Measurements from ENCODE around the gene MRPL44.
"Not testable (repeated sequence)": the region's sequence is repeated elsewhere in the genome, so short reads cannot be mapped to it uniquely, and the experiment has no call there.

Gene MRPL44

GRCh38 chr2:223972656-223973102, 15.4 kb downstream of the MRPL44 start:
- DNase-seq = no peak

- DNase-seq = no peak
Observed at GRCh38 chr2:223973606-223974005, 16.3 kb downstream of the MRPL44 start.

- no peak for DNase-seq
Observed at GRCh38 chr2:223976635-223977226, 19.5 kb downstream of the MRPL44 start.

GRCh38 chr2:223978451-223978850, 21.2 kb downstream of the MRPL44 start:
- no peak for DNase-seq

GRCh38 chr2:223979730-223980396, 22.6 kb downstream of the MRPL44 start:
- DNase-seq = no peak

GRCh38 chr2:223980397-223980735, 23.1 kb downstream of the MRPL44 start:
- DNase-seq = no peak

- DNase-seq = no peak
Observed at GRCh38 chr2:223980803-223981202, 23.5 kb downstream of the MRPL44 start.

DNA sequence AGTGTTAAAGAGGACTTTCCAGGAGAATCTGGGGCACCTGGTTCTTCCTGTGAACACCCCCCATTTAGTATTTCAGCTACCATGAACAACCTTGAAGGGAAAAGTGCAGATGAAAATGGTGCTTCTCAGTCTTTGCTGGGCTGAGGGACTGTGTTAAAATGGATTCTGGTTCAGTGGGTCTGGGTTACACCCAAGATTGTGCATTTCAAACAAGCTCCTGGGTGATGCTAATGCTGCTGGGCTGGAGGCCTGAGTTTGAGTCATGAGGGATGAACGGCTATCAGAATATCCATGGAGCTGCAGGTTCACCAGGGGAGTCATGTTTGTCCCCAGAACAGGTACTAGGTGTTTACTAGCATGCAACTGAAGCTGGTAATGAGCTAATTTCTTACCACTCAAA, 24.0 kb downstream of the MRPL44 start:
- no peak for DNase-seq

DNA sequence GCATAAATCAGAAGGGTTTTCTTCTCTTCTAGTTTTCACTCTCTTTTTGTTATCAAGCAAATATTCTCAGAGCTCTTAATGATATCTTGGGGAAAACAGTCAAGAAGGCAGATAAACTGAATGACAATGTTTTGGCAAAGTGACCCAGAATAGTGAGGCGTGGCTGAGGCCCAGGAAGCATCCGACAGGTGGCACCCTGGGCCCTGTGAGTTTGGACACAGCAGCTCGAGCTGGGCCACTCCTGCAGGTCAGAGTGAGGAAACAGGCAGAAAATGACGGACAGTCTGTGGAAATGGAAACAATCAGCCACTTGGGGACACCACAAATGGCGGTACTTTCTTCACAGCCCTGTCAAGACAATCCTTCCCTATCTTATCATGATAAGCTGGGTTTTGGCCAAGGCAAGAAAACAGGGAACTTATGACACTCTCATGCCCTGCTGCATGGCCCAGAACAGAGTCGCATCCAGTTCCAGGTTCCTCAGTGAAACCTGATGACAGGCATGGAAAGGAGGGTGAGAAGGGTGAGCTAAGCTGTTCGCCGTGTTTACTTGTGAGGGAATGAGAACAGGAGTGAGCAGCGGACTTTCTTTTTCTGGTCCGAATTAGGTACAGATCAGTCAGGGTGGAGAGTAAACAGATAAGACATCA, 32.1 kb downstream of the MRPL44 start:
- DNase-seq = no peak

- DNase-seq = no peak
Observed at GRCh38 chr2:223989856-223990232, 32.6 kb downstream of the MRPL44 start.

GRCh38 chr2:223991611-223992010, 34.3 kb downstream of the MRPL44 start:
- no peak for DNase-seq

- peak; percentile 49 for DNase-seq
Observed at GRCh38 chr2:223993634-223994232, 36.5 kb downstream of the MRPL44 start.

DNA sequence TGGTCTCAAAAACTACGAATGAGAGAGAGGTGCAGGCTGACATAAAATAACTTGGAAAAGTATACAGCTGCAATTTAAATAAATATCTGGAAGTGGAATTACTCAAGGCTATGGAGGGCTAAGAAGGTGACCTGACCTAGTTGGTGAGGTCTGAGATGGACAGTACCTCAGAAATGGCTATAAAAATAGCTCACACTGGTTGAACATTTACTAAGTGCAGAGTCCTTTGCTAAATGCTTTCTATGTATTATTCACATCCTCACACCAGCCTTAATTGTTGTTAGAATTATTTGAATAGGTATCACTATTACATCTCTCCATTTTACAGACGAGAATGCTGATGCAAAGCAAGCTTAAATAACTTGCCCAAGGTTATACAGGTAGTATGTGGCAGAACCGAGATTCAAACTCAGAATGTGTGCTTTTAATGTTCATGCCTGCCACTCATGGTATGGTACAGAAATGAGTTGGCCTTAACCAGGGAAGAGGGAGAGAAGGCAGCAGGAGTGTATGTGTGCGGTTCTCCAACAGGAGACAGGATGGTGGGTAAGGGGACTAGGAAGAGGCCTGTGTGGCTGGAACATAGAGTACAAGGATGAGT, 37.4 kb downstream of the MRPL44 start:
- DNase-seq = no peak

GRCh38 chr2:223995569-223995968, 38.3 kb downstream of the MRPL44 start:
- no peak for DNase-seq

- DNase-seq = no peak
Observed at GRCh38 chr2:223996391-223996790, 39.1 kb downstream of the MRPL44 start.

DNA sequence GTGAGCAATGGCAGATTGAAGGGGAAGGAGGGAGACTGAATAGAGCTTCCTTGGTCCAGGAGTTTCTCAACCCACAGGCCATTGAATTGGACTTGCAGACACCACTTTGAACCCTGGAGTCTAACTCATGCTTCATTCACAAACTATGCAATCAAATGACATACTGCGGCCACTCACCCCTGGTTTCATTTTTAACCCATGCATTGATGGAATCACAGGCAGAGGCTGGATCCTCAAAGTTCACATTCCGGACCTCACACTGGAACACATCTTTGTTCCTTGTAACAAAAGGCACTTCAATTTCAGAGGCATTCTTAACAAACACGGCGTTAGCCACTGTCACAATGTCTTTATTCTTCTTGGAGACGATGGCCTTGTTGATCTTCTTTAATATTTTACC, 40.7 kb downstream of the MRPL44 start:
- DNase-seq = no peak

- DNase-seq = no peak
Observed at GRCh38 chr2:223998948-223999347, 41.7 kb downstream of the MRPL44 start.

GRCh38 chr2:223999862-224000261, 42.6 kb downstream of the MRPL44 start:
- no peak for DNase-seq

GRCh38 chr2:224000662-224001061, 43.4 kb downstream of the MRPL44 start:
- not testable (repeated sequence) for DNase-seq

DNA sequence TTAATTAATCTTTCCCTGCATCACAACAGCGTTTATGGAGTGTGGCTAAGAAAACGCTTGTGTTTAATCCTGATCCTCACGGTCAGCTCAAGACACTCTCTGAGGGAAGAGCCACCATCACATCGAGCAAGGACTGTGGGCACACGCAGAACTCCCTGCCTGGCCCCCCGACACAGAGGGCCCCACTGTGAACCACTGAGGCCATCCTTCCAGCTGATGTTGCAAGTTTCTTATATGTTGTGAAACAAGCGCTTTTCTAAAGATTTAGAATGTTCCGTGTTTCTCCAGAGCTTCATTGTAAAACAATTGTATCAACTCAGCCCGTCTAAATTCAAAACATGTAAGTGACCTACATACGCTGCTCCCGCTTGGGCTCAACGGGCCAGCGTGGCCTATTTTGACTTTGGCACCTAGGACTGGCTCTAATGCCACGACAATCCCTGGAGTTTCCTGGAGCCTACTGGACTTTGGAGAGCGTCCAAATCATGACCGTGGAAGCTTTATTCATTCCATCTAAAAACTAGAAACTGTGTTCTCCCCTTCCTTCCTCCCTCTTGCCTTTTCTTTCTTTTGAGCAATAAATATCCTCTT, 46.9 kb downstream of the MRPL44 start:
- no peak for DNase-seq

- no peak for DNase-seq
Observed at GRCh38 chr2:224008702-224009261, 51.5 kb downstream of the MRPL44 start.

DNA sequence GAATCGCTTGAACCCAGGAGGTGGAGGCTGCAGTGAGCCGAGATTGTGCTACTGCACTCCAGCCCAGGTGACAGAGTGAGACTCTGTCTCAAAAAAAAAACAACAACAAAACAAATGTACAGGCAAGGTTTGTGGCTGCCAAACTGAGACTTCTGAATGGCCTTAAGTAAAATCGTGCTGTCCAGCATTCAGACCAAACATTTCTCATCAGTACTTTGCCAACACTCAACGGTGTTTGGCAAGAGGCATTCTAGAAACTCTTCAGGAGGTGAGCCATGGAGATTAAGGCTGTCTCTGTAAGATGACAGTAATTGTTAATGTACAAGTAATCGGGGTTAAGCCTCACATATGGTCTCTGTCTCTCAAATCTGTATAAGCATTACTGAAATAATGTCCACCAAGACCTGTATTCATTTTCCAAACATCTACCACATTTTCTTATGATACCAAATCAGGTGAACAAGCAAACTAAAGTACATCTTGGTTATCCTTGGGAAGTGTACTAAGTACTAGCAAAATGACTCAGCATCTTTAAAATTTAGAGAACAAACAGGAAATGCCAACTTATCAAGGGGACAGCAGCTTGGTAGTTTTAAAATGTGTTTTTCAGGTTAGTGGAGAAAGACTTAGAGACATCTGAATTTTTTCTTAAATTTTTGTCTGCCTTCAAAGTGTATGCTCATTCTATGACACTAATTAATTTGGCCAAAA, 52.5 kb downstream of the MRPL44 start:
- no peak for DNase-seq

Data from NCI-H146 (cell line).